ENCODE data around the gene GNAQ.

Gene GNAQ

GRCh38 chr9:78005231-78006002 is 26.2 kb downstream of the GNAQ start:
- peaks cover 12 to 18% of the 10 kb centered on the region in 2 donors for H3K4me1 Mint-ChIP-seq (ENCODE audit: low read depth in 2 of 2)
- H3K27ac Mint-ChIP-seq = no peak overlapping the region
- no peak for DNase-seq
- no peaks in the 10 kb centered on the region for H3K27me3 Mint-ChIP-seq
- no peaks in the 10 kb centered on the region for H3K36me3 Mint-ChIP-seq (ENCODE audit: insufficient read depth)
- no peak for ATAC-seq (replicated peaks)
- no peaks in the 10 kb centered on the region for H3K9me3 Mint-ChIP-seq
- no peak overlapping the region for H3K4me3 Mint-ChIP-seq

GRCh38 chr9:78004478-78005229 is 27.0 kb downstream of the GNAQ start:
- no peaks in the 10 kb centered on the region for H3K9me3 Mint-ChIP-seq
- no peak for DNase-seq
- ATAC-seq (replicated peaks) = peak; percentile 51
- no peaks in the 10 kb centered on the region for H3K27me3 Mint-ChIP-seq
- H3K36me3 Mint-ChIP-seq (ENCODE audit: insufficient read depth) = no peaks in the 10 kb centered on the region
- H3K4me3 Mint-ChIP-seq = no peak overlapping the region
- peaks cover 5 to 11% of the 10 kb centered on the region in 2 donors for H3K4me1 Mint-ChIP-seq (ENCODE audit: low read depth in 2 of 2)
- no peak overlapping the region for H3K27ac Mint-ChIP-seq

- no peak for DNase-seq
- Mint-ChIP-seq H3K4me3 (no peak overlapping the region), H3K27ac (no peak overlapping the region), H3K9me3 (no peaks in the 10 kb centered on the region), H3K36me3 (ENCODE audit: insufficient read depth) (no peaks in the 10 kb centered on the region), H3K27me3 (no peaks in the 10 kb centered on the region), H3K4me1 (ENCODE audit: low read depth in 2 of 2) (peaks cover 5 to 11% of the 10 kb centered on the region in 2 donors)
- ATAC-seq (replicated peaks) = no peak
Measured at GRCh38 chr9:78003730-78004129, 27.9 kb downstream of the GNAQ start.

GRCh38 chr9:78001946-78002731 is 29.5 kb downstream of the GNAQ start:
- Mint-ChIP-seq H3K27me3 (no peaks in the 10 kb centered on the region), H3K4me1 (ENCODE audit: low read depth in 2 of 2) (peaks cover 5 to 15% of the 10 kb centered on the region in 2 donors), H3K4me3 (no peak overlapping the region), H3K27ac (peak overlapping the region in 1 of 2 donors; percentile 6), H3K36me3 (ENCODE audit: insufficient read depth) (no peaks in the 10 kb centered on the region), H3K9me3 (no peaks in the 10 kb centered on the region)
- DNase-seq = no peak
- no peak for ATAC-seq (replicated peaks)

GRCh38 chr9:78000221-78000620 is 31.4 kb downstream of the GNAQ start:
- Mint-ChIP-seq H3K36me3 (ENCODE audit: insufficient read depth) (no peaks in the 10 kb centered on the region), H3K27me3 (no peaks in the 10 kb centered on the region), H3K27ac (no peak overlapping the region), H3K4me1 (ENCODE audit: low read depth in 2 of 2) (peaks cover 5 to 15% of the 10 kb centered on the region in 2 donors), H3K9me3 (no peaks in the 10 kb centered on the region), H3K4me3 (no peak overlapping the region)
- DNase-seq = no peak
- no peak for ATAC-seq (replicated peaks)

GRCh38 chr9:77999231-77999631 is 32.4 kb downstream of the GNAQ start:
- H3K9me3 Mint-ChIP-seq = no peaks in the 10 kb centered on the region
- no peaks in the 10 kb centered on the region for H3K27me3 Mint-ChIP-seq
- no peak overlapping the region for H3K27ac Mint-ChIP-seq
- ATAC-seq (replicated peaks) (no peak), DNase-seq (no peak)
- H3K4me1 Mint-ChIP-seq (ENCODE audit: low read depth in 2 of 2) = peaks cover 0 to 11% of the 10 kb centered on the region in 2 donors
- no peaks in the 10 kb centered on the region for H3K36me3 Mint-ChIP-seq (ENCODE audit: insufficient read depth)
- H3K4me3 Mint-ChIP-seq = no peak overlapping the region

- Mint-ChIP-seq H3K27ac (no peak overlapping the region), H3K27me3 (no peaks in the 10 kb centered on the region), H3K4me1 (ENCODE audit: low read depth in 2 of 2) (peaks cover 0 to 11% of the 10 kb centered on the region in 2 donors), H3K9me3 (no peaks in the 10 kb centered on the region), H3K4me3 (no peak overlapping the region), H3K36me3 (ENCODE audit: insufficient read depth) (no peaks in the 10 kb centered on the region)
- ATAC-seq (replicated peaks) (no peak), DNase-seq (no peak)
Measured at GRCh38 chr9:77997611-77998284, 33.9 kb downstream of the GNAQ start.

DNA sequence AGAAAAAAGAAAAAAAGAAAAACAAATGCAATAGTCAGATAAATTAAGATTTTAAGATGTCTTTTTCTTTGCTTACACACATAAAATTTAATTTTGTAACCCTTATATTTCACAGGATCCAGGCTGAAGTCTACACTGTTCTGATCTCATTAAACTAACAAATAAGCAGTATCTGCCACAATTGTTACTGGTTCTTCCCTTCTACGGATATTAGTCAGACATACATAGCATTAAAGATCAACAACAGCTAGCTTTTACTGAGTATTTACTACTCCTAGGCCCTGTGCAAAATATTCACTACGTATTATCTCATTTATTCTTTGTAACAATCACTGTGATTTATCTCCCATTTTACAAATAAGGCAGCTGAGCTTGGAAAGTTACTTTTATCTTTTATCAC is 34.9 kb downstream of the GNAQ start:
- ATAC-seq (replicated peaks) = no peak
- Mint-ChIP-seq H3K36me3 (ENCODE audit: insufficient read depth) (no peaks in the 10 kb centered on the region), H3K27ac (no peak overlapping the region), H3K27me3 (peaks cover 0 to 3% of the 10 kb centered on the region in 2 donors), H3K4me3 (no peak overlapping the region), H3K4me1 (ENCODE audit: low read depth in 2 of 2) (peaks cover 5 to 9% of the 10 kb centered on the region in 2 donors), H3K9me3 (no peaks in the 10 kb centered on the region)
- no peak for DNase-seq

DNA sequence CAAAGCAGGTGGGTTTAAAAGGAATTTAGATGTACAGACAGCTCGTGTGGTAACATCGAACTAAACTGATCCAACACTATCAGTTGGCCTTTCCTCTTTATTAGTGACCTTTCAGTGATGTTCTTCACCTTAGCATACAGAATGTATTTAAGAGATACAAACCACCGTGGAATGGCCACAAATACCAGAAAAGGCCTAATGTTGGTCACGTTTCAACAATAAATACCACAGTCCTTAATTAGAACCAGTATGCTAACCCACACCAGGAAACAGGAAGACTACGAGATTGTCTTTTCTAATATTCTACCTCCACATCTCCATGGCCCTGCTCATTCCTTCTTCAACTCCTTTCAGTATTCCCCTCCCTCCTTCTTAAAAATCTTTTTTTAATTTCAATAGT is 40.4 kb downstream of the GNAQ start:
- Mint-ChIP-seq H3K27ac (no peak overlapping the region), H3K4me3 (no peak overlapping the region), H3K36me3 (ENCODE audit: insufficient read depth) (peaks cover 3% of the 10 kb centered on the region), H3K4me1 (ENCODE audit: low read depth in 2 of 2) (peaks cover 12 to 13% of the 10 kb centered on the region in 2 donors), H3K27me3 (peaks cover 0 to 6% of the 10 kb centered on the region in 2 donors), H3K9me3 (no peaks in the 10 kb centered on the region)
- DNase-seq = no peak
- no peak for ATAC-seq (replicated peaks)

DNA sequence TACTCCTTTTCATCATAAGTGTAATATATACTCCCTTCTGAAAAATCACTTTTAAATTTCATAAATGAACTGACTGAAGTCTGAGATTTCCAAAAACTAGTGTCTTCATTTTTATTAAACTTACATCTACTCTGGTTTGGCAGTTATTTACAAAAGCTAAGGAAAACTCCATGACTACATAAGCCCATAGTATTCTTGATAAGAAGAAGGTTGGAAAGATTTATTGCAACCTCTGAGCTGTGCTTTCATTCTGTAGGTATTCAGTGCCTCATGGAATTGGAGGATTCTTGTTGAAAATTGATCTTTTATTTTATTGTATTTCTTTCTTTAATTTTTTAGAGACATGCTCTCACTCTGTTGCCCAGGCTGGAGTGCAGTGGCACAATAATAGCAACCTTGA is 41.7 kb downstream of the GNAQ start:
- Mint-ChIP-seq H3K27me3 (peaks cover 0 to 6% of the 10 kb centered on the region in 2 donors), H3K9me3 (no peaks in the 10 kb centered on the region), H3K36me3 (ENCODE audit: insufficient read depth) (peaks cover 3% of the 10 kb centered on the region), H3K27ac (no peak overlapping the region), H3K4me3 (no peak overlapping the region), H3K4me1 (ENCODE audit: low read depth in 2 of 2) (peaks cover 12 to 16% of the 10 kb centered on the region in 2 donors)
- ATAC-seq (replicated peaks) (no peak), DNase-seq (no peak)

GRCh38 chr9:77989458-77989857 is 42.2 kb downstream of the GNAQ start:
- Mint-ChIP-seq H3K27me3 (peaks cover 0 to 6% of the 10 kb centered on the region in 2 donors), H3K4me1 (ENCODE audit: low read depth in 2 of 2) (peaks cover 12 to 16% of the 10 kb centered on the region in 2 donors)

DNA sequence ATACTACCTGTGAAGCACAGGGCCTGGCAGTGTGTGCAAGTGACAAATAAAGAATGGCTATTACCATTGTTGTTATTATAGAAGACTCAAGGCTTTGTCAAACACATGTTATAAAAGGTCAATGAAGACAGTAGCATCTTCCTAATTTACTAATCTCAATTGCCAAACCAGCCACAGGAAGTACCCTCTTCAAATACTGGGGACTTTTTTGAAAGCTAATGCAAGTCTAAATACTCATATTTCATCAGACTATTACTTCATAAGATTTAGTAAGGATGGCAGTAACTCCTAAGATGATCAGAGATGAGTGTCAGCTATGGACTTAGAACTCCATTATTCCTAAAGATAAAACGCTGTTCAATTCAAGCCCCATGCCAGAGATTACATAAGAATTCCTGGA is 43.0 kb downstream of the GNAQ start:
- H3K4me1 Mint-ChIP-seq (ENCODE audit: low read depth in 2 of 2) = peaks cover 12 to 16% of the 10 kb centered on the region in 2 donors
- H3K9me3 Mint-ChIP-seq = no peaks in the 10 kb centered on the region
- H3K27me3 Mint-ChIP-seq = peaks cover 0 to 6% of the 10 kb centered on the region in 2 donors
- ATAC-seq (replicated peaks) (no peak), DNase-seq (no peak)
- peaks cover 3% of the 10 kb centered on the region for H3K36me3 Mint-ChIP-seq (ENCODE audit: insufficient read depth)
- no peak overlapping the region for H3K4me3 Mint-ChIP-seq
- no peak overlapping the region for H3K27ac Mint-ChIP-seq

More at GRCh38 chr9:77989458-77989857, 42.2 kb downstream of the GNAQ start:
- no peak for ATAC-seq (replicated peaks)
- no peak for DNase-seq
- H3K4me3 Mint-ChIP-seq = no peak overlapping the region
- peaks cover 3% of the 10 kb centered on the region for H3K36me3 Mint-ChIP-seq (ENCODE audit: insufficient read depth)
- H3K27ac Mint-ChIP-seq = no peak overlapping the region
- H3K9me3 Mint-ChIP-seq = no peaks in the 10 kb centered on the region

All from effector memory CD8-positive, alpha-beta T cell (primary cell).